SK-N-MC (cell line): ENCODE measurements around the gene DMBT1.

Experiments
- EZH2 ChIP-seq: fragments of 200-600 bp; sonication (generic); IDR thresholded peaks from one replicate; pipeline ENCODE4 v1.6.1; 2017; ENCODE audit warnings: antibody characterized with exemption
- FOXP2 ChIP-seq: optimal IDR thresholded peaks from 2 replicates; pipeline ENCODE3; 2011; ENCODE audit warnings: mild to moderate bottlenecking, moderate library complexity; ENCODE audit not compliant: insufficient read depth; ENCODE audit errors: extremely low read length, control extremely low read depth
- POLR2AphosphoS5 ChIP-seq: IDR thresholded peaks from 2 replicates; pipeline ENCODE4 v1.6.1; 2012; ENCODE audit warnings: mild to moderate bottlenecking, low read depth, low read length, borderline replicate concordance

DNA sequence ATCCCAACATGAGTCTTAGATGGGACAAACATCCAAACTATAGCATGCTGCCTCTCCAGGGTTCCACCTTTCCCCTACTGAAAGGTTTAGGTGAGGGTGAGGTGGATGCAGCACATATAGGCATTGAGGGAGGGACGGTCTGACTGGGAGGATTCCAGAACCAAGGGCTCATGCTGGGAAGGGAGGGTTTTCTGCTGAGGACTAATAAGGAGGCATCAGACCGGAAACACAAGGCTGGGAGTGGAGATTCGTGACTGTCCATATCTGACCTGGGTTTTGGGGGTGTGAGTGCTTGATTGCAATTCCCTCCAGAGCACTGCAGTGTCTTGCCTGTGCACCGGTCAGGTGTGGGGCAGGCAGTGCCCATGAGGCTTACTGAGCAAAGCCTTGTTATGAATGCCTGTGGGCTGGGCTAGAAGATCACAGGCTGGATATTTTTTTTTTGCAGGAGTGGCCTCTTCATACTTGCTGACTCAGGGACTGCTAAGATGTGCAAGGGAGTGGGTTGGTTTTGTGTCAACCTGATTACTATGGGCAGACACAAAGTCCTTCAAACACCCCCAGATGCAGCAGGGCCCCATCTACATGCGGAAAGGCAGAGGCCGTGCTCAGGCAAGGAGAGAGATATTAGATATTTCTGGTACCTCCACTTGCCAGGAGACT is 26.7 kb downstream of the DMBT1 start:
- TF ChIP-seq EZH2 (no peak), POLR2AphosphoS5 (no peak), FOXP2 (no peak)
